Testis (tissue), 2 donors: Measurements from ENCODE around the gene XK.

Experiments
- CTCF ChIP-seq, 3 experiments: fragments of 450-650 bp in 2 of 3; fragments of 200-600 bp in 1 of 3; sonication (generic) in 1 of 3; IDR thresholded peaks; one replicate each; pipeline ENCODE4 v1.5.1; 2016 to 2019; ENCODE audit warnings: antibody characterized with exemption in 3 of 3, mild to moderate bottlenecking in 2 of 3, moderate library complexity in 1 of 3
- POLR2A ChIP-seq: fragments of 450-650 bp; IDR thresholded peaks from one replicate; pipeline ENCODE4 v1.6.1; 2017; ENCODE audit warnings: antibody characterized with exemption, mild to moderate bottlenecking, moderate library complexity

- TF ChIP-seq CTCF (IDR thresholded peaks at IDR 0.05) (no peak), POLR2A (no peak)
Measured at GRCh38 chrX:37757082-37757481, 71.5 kb downstream of the XK start.
